ENCODE data around the gene PLEKHF1. TPM values are rescaled to one million over a fixed set of nuclear protein-coding genes. Genes with fewer than 3 reads are reported as not detected.
A peak's percentile ranks its signal among the peaks of the same experiment; 100 is the strongest.

PLEKHF1 gene
- total and polyA plus RNA-seq, 7 donors = 5.1 to 119 (median 60.2) TPM

DNA sequence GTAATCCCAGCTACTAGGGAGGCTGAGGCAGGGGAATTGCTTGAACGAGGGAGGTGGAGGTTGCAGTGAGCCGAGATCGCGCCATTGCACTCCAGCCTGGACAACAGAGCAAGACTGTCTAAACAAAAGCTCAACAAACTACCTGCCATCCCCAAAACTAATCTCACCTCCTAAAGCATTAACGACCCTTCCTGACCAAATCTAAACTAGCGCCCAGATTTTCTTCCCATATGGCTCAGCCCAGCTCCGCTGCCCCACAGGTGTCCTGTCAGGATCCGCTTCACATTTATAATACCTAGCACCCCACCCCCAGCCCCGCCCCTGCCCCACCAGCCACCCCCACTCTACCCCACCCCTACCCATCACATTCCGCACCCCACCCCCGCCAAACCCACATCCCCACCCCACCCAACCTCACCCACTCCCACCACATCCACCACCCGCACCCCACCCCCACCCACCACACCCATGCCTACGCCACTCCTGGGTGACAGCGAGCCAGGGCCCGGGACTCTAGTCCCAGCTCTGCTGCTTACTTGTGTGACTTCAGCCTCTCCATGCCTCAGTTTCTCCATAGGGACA is 49.2 kb downstream of the PLEKHF1 start:
- ATAC-seq (peak; percentile 8 to 22 (median 15)), DNase-seq (no peak)
- H3K36me3 ChIP-seq (ENCODE audit: insufficient read depth in 1 of 2, low read depth in 1 of 2) = peaks cover 0 to 15% of the 10 kb centered on the region in 2 donors
- intact Hi-C loops (cut with DNase I) = loop anchor here in 1 of 2 donors (2.0 kb wide), 1 partner anchor 20 kb away; no protein-coding TSS in a partner anchor
- peak overlapping the region; percentile 98 for H3K4me3 ChIP-seq
- H3K4me1 ChIP-seq = peaks cover 22% of the 10 kb centered on the region
- peak overlapping the region; percentile 93 for H3K27ac ChIP-seq
- H3K27me3 ChIP-seq (ENCODE audit: insufficient read depth in 3 of 3, low read length in 2 of 3) = no peaks in the 10 kb centered on the region
- H3K9me3 ChIP-seq = no peaks in the 10 kb centered on the region
- 21 to 37% (median 22%) methylated on average over 11 to 15 of the region's 15 CpGs for WGBS, 3 donors
- TF ChIP-seq, protein P1, sequence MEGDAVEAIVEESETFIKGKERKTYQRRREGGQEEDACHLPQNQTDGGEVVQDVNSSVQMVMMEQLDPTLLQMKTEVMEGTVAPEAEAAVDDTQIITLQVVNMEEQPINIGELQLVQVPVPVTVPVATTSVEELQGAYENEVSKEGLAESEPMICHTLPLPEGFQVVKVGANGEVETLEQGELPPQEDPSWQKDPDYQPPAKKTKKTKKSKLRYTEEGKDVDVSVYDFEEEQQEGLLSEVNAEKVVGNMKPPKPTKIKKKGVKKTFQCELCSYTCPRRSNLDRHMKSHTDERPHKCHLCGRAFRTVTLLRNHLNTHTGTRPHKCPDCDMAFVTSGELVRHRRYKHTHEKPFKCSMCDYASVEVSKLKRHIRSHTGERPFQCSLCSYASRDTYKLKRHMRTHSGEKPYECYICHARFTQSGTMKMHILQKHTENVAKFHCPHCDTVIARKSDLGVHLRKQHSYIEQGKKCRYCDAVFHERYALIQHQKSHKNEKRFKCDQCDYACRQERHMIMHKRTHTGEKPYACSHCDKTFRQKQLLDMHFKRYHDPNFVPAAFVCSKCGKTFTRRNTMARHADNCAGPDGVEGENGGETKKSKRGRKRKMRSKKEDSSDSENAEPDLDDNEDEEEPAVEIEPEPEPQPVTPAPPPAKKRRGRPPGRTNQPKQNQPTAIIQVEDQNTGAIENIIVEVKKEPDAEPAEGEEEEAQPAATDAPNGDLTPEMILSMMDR (IDR thresholded peaks at IDR 0.05) = no peak

GRCh38 chr19:29714953-29715700 is 49.9 kb downstream of the PLEKHF1 start, which contains the start of gene C19orf12:
C19orf12 (minus strand) TSS chr19:29715261; CDS start chr19:29708413, 6,848 bp downstream.
- TF ChIP-seq, protein P1 (IDR thresholded peaks at IDR 0.05) = no peak
- ATAC-seq (peak; percentile 85 to 89 (median 88)), DNase-seq (peak; percentile 67 to 81)
- H3K27me3 ChIP-seq (ENCODE audit: insufficient read depth in 3 of 3, low read length in 2 of 3) = no peaks in the 10 kb centered on the region
- intact Hi-C loops (cut with DNase I) = loop anchor here (1.0 to 5.0 kb wide), 3 partner anchors 20 to 53 kb away; no protein-coding TSS in a partner anchor
- H3K36me3 ChIP-seq (ENCODE audit: insufficient read depth in 1 of 2, low read depth in 1 of 2) = peaks cover 0 to 15% of the 10 kb centered on the region in 2 donors
- H3K9me3 ChIP-seq = no peaks in the 10 kb centered on the region
- H3K4me3 ChIP-seq = peak within 1 kb of the TSS; percentile 98
- 0 to 1% (median 0%) methylated on average over 55 to 72 of the region's 72 CpGs for WGBS, 3 donors
- H3K4me1 ChIP-seq = peaks cover 18% of the 10 kb centered on the region
- H3K27ac ChIP-seq = peak within 1 kb of the TSS; percentile 93

DNA sequence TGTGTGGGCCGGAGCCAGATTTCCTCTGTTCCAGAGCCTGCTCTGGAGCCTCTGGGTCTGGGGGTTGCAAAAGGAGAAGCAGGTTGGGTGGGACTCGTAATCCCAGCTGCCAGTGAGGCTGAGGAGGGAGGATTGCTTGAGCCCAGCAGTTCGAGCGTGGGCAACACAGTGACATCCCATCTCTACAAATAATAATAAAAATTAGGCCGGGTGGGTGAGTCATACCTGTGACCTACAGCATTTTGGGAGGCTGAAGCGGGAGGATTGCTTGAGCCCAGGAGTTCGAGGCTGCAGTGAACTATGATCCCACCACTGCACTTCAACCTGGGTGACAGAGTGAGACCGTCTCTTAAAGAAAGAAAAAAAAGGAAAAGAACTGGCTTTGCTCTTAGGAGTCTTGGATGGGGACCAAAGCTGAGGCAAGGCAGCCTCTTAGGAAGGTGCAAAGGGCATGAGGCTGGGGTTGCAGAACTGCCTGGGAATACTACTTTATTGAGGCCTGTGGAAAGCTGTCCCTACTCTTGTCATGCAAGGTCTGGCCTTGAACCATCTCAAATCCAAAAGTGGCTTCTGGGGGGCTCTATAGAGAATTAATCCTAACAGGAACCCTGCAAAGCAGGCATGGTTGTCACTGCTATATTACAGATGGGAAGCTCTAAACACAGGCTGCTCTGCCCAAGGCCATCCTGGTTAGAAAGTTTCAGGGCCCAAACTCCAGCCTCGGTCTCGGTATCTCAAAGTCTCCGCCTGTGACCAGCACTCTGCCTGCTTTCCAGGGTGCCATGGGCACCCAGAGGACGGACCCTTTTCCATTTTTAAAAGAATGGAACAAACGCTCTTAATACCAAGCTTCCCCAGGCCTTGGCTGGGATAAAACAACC is 50.7 kb downstream of the PLEKHF1 start:
- ATAC-seq (peak; percentile 31 to 51 (median 36)), DNase-seq (no peak)
- TF ChIP-seq, protein P1 (IDR thresholded peaks at IDR 0.05) = no peak
- H3K4me3 ChIP-seq = peak overlapping the region; percentile 98
- no peaks in the 10 kb centered on the region for H3K27me3 ChIP-seq (ENCODE audit: insufficient read depth in 3 of 3, low read length in 2 of 3)
- peaks cover 0 to 15% of the 10 kb centered on the region in 2 donors for H3K36me3 ChIP-seq (ENCODE audit: insufficient read depth in 1 of 2, low read depth in 1 of 2)
- peak overlapping the region; percentile 93 for H3K27ac ChIP-seq
- WGBS, 3 donors = 11 to 27% (median 16%) methylated on average over 13 of the region's 13 CpGs
- intact Hi-C loops (cut with DNase I) = loop anchor here (1.0 to 5.0 kb wide), 7 partner anchors 21 to 110 kb away; partner anchors contain the start of gene POP4 (in 1 of the 2)
- H3K4me1 ChIP-seq = peaks cover 18% of the 10 kb centered on the region
- H3K9me3 ChIP-seq = no peaks in the 10 kb centered on the region

DNA sequence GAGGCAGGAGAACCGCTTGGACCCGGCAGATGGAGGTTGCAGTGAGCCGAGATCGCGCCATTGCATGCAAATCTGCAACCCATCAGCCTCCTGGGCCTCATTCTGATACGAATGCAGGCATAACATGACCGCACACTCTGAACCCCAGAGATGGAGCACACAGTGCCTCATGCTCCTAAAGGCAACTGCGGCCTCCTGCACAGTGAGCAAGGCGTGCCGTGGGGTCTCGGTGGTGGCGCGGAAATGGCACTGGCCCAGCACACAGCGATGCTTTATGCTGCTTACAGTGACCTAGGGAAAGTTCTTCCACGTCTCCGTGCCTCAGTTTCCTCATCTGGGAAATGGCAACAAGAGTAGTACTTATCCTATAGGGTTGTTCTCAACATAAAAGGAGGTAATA is 51.8 kb downstream of the PLEKHF1 start:
- Histone ChIP-seq H3K9me3 (no peaks in the 10 kb centered on the region), H3K4me1 (peaks cover 18% of the 10 kb centered on the region), H3K36me3 (ENCODE audit: insufficient read depth in 1 of 2, low read depth in 1 of 2) (peaks cover 0 to 7% of the 10 kb centered on the region in 2 donors), H3K27me3 (ENCODE audit: insufficient read depth in 3 of 3, low read length in 2 of 3) (no peaks in the 10 kb centered on the region), H3K4me3 (no peak overlapping the region), H3K27ac (no peak overlapping the region)
- TF ChIP-seq, protein P1 (IDR thresholded peaks at IDR 0.05) = no peak
- ATAC-seq = no peak
- WGBS, 3 donors = 78 to 86% (median 84%) methylated on average over 16 of the region's 16 CpGs
- no peak for DNase-seq
- intact Hi-C loops (cut with DNase I) = loop anchor here in 1 of 2 donors (2.0 to 5.0 kb wide), 2 partner anchors 55 to 106 kb away; no protein-coding TSS in a partner anchor
